ENCODE measurements around the gene TRIM71. TPM values are rescaled to one million over a fixed set of nuclear protein-coding genes. Genes with fewer than 3 reads are reported as not detected.

Gene TRIM71
- total and polyA plus RNA-seq, 2 of the 13 experiments (the other 11 are each of a cell fraction or from before 2014, with no cell fraction given), result 21.7 to 76.9 TPM

GRCh38 chr3:32781211-32781968 lies 36.4 kb upstream of the TRIM71 start (continued):
- TF ChIP-seq ZC3H4 (CRISPR knock-in tag; IDR thresholded peaks at IDR 0.05; ENCODE audit: borderline replicate concordance) (peak; percentile 83), ZSCAN21 (CRISPR knock-in tag; IDR thresholded peaks at IDR 0.05; ENCODE audit: borderline replicate concordance) (peak; percentile 79; the same call in 1 of the 2 replicates), ZNF431 (CRISPR knock-in tag; IDR thresholded peaks at IDR 0.05; ENCODE audit: borderline replicate concordance, low read depth) (no peak), GATAD2A (CRISPR knock-in tag; IDR thresholded peaks at IDR 0.05) (peak; percentile 73; the same call in 1 of the 2 replicates), KMT2A (CRISPR knock-in tag; IDR thresholded peaks at IDR 0.05) (peak; percentile 93), ZNF280D (CRISPR knock-in tag; IDR thresholded peaks at IDR 0.05) (no peak), MXD4 (CRISPR knock-in tag; IDR thresholded peaks at IDR 0.05) (peak; percentile 64; the same call in 1 of the 2 replicates), KLF12 (CRISPR knock-in tag; IDR thresholded peaks at IDR 0.05; ENCODE audit: borderline replicate concordance) (peak; percentile 73; the same call in 1 of the 2 replicates), POLR2G (IDR thresholded peaks at IDR 0.05; ENCODE audit: low read depth, low read length) (peak; percentile 71), ZNF784 (CRISPR knock-in tag; IDR thresholded peaks at IDR 0.05; ENCODE audit: borderline replicate concordance) (peak; percentile 46; the same call in 1 of the 2 replicates), ZFP90 (CRISPR knock-in tag; IDR thresholded peaks at IDR 0.05; ENCODE audit: borderline replicate concordance) (0 out of 2 replicates have a peak, but pooled peaks have one; percentile 60), ZNF790 (CRISPR knock-in tag; IDR thresholded peaks at IDR 0.05; ENCODE audit: borderline replicate concordance) (peak; percentile 54; the same call in 1 of the 2 replicates), ZNF235 (CRISPR knock-in tag; IDR thresholded peaks at IDR 0.05; ENCODE audit: borderline replicate concordance) (peak; percentile 69; the same call in 1 of the 2 replicates), CREBL2 (CRISPR knock-in tag; IDR thresholded peaks at IDR 0.05; ENCODE audit: borderline replicate concordance) (peak; percentile 5; the same call in 1 of the 2 replicates), ZBTB37 (CRISPR knock-in tag; IDR thresholded peaks at IDR 0.05) (peak; percentile 24; the same call in 1 of the 2 replicates), ZNF232 (CRISPR knock-in tag; IDR thresholded peaks at IDR 0.05; ENCODE audit: borderline replicate concordance) (0 out of 2 replicates have a peak, but pooled peaks have one; percentile 36)
- TF ChIP-seq, protein P1, sequence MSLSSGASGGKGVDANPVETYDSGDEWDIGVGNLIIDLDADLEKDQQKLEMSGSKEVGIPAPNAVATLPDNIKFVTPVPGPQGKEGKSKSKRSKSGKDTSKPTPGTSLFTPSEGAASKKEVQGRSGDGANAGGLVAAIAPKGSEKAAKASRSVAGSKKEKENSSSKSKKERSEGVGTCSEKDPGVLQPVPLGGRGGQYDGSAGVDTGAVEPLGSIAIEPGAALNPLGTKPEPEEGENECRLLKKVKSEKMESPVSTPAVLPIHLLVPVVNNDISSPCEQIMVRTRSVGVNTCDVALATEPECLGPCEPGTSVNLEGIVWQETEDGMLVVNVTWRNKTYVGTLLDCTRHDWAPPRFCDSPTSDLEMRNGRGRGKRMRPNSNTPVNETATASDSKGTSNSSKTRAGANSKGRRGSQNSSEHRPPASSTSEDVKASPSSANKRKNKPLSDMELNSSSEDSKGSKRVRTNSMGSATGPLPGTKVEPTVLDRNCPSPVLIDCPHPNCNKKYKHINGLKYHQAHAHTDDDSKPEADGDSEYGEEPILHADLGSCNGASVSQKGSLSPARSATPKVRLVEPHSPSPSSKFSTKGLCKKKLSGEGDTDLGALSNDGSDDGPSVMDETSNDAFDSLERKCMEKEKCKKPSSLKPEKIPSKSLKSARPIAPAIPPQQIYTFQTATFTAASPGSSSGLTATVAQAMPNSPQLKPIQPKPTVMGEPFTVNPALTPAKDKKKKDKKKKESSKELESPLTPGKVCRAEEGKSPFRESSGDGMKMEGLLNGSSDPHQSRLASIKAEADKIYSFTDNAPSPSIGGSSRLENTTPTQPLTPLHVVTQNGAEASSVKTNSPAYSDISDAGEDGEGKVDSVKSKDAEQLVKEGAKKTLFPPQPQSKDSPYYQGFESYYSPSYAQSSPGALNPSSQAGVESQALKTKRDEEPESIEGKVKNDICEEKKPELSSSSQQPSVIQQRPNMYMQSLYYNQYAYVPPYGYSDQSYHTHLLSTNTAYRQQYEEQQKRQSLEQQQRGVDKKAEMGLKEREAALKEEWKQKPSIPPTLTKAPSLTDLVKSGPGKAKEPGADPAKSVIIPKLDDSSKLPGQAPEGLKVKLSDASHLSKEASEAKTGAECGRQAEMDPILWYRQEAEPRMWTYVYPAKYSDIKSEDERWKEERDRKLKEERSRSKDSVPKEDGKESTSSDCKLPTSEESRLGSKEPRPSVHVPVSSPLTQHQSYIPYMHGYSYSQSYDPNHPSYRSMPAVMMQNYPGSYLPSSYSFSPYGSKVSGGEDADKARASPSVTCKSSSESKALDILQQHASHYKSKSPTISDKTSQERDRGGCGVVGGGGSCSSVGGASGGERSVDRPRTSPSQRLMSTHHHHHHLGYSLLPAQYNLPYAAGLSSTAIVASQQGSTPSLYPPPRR (CRISPR knock-in tag; IDR thresholded peaks at IDR 0.05; ENCODE audit: borderline replicate concordance), result peak; percentile 35; the same call in 1 of the 2 replicates

All from HepG2 (cell line).